NCI-H146 (cell line): Measurements from ENCODE around the gene STK11.

Experiments
- DNase-seq: peaks from one replicate; lab custom pipeline; 2025; lab: John Stamatoyannopoulos, UW

Gene STK11

GRCh38 chr19:1273263-1274041, 67.9 kb downstream of the STK11 start:
- DNase-seq = no peak

DNA sequence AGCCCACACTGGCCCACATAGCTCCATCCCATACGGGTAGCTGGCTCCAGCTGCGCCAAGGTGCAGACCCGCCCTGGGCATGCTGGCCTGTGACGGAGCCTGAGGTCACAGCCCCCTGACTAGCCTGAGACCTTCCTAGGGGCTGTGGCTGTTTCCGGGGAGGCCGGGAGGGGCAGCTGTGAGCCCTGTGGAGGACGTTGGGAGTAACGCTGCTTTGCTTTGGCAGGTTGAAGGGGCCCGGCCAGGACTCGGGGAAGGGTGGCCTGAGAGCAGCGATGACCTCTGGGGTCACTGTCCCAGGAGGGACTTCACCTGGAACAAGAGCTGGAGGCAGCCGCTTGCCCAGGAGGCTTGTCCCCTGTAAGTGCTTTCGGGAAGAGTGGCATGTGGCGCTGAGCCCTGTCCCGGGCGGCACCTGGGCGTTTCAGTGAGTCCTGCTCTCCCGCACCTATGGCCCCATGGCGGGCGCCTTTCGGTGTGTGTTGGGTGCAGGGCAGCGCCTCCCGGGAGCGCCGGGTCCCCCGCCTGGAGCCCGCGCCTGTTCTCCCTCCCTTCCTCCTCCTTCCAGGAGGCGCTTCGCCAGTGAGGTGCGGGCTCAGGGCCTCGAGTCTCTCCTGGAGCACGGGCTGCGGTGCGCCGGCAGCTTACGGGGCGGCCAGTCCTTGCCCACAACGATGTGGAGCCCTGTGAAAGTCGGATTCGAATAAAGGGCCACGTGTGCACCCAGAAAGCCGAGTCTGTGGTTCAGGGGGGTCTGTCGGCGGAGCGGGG, 68.7 kb downstream of the STK11 start:
- DNase-seq = no peak

GRCh38 chr19:1274852-1275259, 69.3 kb downstream of the STK11 start:
- DNase-seq = no peak

DNA sequence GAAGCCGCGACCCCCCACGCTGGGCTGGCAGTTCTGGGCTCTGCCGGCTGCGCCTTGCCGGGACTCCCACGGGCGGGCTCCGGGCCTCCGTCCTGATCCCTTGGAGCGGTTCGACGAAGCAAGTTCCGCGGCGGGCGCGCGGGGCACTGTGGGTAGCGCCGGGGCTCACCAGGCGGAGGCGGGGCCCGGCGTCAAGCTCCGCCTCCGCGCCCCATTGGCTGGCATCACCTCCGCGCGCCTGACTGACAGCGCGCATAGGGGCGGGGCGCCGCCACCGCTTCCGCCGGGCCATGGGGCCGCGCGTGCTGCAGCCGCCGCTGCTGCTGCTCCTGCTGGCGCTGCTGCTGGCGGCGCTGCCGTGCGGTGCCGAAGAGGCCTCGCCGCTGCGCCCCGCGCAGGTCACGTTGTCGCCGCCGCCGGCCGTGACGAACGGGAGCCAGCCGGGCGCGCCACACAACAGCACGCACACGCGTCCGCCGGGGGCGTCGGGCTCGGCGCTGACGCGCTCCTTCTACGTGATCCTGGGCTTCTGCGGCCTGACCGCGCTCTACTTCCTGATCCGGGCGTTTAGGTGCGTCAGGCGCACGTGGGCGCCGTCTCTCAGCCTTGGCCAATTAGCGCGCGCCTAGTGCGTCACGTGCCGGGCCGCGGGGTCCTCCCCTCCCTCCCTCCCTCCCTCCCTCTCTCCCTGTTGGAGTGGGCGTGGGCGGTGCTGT, 69.8 kb downstream of the STK11 start, which contains the start of gene FAM174C:
FAM174C (plus strand) TSS at position 271 of the 716 bp plus-strand sequence; CDS start at position 291, 20 bp downstream.
- peak; percentile 95 for DNase-seq

DNA sequence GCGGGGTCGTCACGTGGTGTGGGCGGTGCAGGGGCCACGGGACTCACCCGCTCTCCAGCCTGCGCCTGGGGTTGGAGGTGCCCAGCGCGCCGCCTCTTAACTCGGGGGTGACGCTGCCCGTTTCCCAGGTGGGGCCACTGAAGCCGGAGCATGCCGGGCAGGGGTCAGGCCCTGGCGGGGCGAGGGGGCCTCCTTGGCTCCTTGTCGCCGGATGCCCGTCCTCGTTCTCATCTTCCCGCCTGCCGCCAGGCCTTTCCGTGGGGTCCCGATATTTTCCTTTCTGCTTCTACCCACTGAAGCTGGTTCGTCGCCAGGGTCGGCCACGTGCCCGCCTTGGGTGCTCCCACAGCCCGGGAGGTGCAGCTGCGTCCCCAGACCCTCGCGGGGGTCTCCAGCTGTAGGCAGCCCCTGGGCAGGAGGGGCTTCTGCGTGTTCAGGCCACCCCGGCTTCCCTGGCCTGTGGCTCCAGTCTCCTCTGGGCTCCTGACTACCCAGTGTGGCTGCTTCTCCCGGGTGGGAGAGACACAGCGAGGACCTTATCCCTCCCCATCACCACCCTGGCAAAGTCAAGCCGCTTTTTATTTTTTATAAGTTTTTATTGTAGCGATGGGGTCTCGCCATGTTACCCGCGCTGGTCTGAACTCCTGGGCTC, 70.5 kb downstream of the STK11 start:
- DNase-seq = no peak

DNA sequence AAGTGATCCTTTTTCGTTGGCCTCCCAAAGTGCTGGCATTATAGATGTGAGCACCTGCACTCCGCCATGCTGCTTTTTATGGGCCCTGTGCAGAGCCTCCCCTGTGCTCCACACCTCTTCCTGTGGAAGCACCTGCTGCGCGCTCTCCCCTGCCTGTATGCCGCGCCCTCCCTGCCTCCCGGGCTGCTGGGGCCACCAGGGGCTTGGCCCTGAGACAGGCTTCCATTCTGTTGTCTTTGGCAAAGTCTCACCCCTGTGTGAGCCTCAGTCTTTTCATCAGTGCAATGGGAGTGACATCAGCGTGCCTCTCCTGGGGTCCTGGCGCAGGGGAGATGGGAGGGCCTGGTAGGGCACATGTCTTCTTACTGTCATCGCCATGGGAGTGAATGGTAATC, 71.0 kb downstream of the STK11 start:
- DNase-seq = peak; percentile 63

DNA sequence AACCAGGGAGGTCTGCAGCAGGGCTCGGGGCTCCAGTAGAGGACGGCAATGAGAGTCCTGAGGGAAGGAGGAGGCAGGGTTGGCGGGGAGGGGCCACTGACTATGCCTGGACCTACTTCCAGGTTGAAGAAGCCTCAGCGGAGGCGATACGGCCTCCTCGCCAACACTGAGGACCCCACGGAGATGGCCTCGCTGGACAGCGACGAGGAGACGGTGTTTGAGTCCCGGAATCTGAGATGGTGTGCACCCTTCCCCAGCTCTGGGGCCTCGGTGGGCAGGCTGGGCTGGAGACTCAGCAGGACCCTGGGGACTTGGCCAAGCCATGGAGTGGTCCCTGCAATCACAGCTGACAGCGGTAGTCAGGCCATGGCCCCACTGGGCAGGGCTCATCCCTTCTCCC, 71.5 kb downstream of the STK11 start:
- no peak for DNase-seq
